IMR-90 (cell line): ENCODE data around the gene GP5. TPM values are rescaled to one million over a fixed set of nuclear protein-coding genes. Genes with fewer than 3 reads are reported as not detected.

Experiments
- ATAC-seq: fragments of 200-7000 bp; cut with Tn5 transposase; 2 replicates; pipeline ENCODE4 v1.9.1; 2020; ENCODE audit warnings: low read depth, mild to moderate bottlenecking, moderate library complexity
- BruUV-seq: library from RNA; stranded (reverse); fragments of 400-500 nt; replicated peaks from 2 replicates; lab custom pipeline; 2021; lab: Mats Ljungman, UMichigan
- CTCF ChIA-PET: fragments of 300-600 bp; formaldehyde crosslinking; extraction: SDS; loops from one replicate; lab custom pipeline; 2021; ENCODE audit warnings: antibody characterized with exemption; lab: Yijun Ruan, JAX
- POLR2A ChIA-PET: fragments of 300-600 bp; sonication (Branson Sonifier 250); formaldehyde crosslinking; loops from one replicate; lab custom pipeline; 2022; ENCODE audit warnings: antibody characterized with exemption; ENCODE audit not compliant: unreplicated experiment; lab: Charles Lee
- DNase-seq: peaks from one replicate; pipeline ENCODE4 v3.0.0; 2013
- H2AFZ ChIP-seq: replicated peaks from 2 replicates; pipeline ENCODE3; 2013; ENCODE audit warnings: low read length, mild to moderate bottlenecking; ENCODE audit not compliant: poor library complexity
- H2AK5ac ChIP-seq: 2 replicates; pipeline ENCODE4 v1.6.1; 2013; ENCODE audit warnings: low read depth, low read length, inconsistent platforms
- H2AK9ac ChIP-seq: replicated peaks from 2 replicates; pipeline ENCODE3; 2013; ENCODE audit warnings: mild to moderate bottlenecking, low read depth, low read length, moderate library complexity; ENCODE audit not compliant: poor library complexity
- H2BK120ac ChIP-seq: 2 replicates; pipeline ENCODE4 v1.6.1; 2013; ENCODE audit warnings: low read depth, low read length, inconsistent platforms
- H2BK15ac ChIP-seq: 3 replicates; pipeline ENCODE4 v1.6.1; 2013; ENCODE audit warnings: low read depth, low read length, inconsistent platforms
- H2BK20ac ChIP-seq: 2 replicates; pipeline ENCODE4 v1.6.1; 2013; ENCODE audit warnings: low read depth, mild to moderate bottlenecking, inconsistent platforms, low read length, moderate library complexity
- H2BK5ac ChIP-seq: 2 replicates; pipeline ENCODE4 v1.6.1; 2013; ENCODE audit warnings: mild to moderate bottlenecking, low read depth, low read length, inconsistent platforms; ENCODE audit not compliant: poor library complexity, severe bottlenecking
- H3K14ac ChIP-seq: replicated peaks from 2 replicates; pipeline ENCODE4 v1.6.1; 2013; ENCODE audit warnings: low read depth, low read length, inconsistent platforms
- H3K18ac ChIP-seq: 2 replicates; pipeline ENCODE4 v1.6.1; 2013; ENCODE audit warnings: low read depth, low read length, control low read depth
- H3K23ac ChIP-seq: 2 replicates; pipeline ENCODE4 v1.6.1; 2013; ENCODE audit warnings: low read depth, low read length, inconsistent platforms
- H3K27ac ChIP-seq: 2 replicates; pipeline ENCODE4 v1.5.1; 2013; ENCODE audit warnings: mild to moderate bottlenecking, control low read depth, low read length; ENCODE audit not compliant: insufficient read depth
- H3K27me3 ChIP-seq: 2 replicates; pipeline ENCODE4 v1.6.1; 2013; ENCODE audit warnings: low read length; ENCODE audit not compliant: control insufficient read depth, insufficient read depth
- H3K36me3 ChIP-seq: 2 replicates; pipeline ENCODE4 v1.6.1; 2013; ENCODE audit warnings: low read length, mixed read lengths; ENCODE audit not compliant: control insufficient read depth, insufficient read depth
- H3K4ac ChIP-seq: 2 replicates; pipeline ENCODE4 v1.6.1; 2013; ENCODE audit warnings: low read depth, low read length, inconsistent platforms
- H3K4me1 ChIP-seq: 2 replicates; pipeline ENCODE4 v1.6.1; 2013; ENCODE audit warnings: low read length, mixed read lengths; ENCODE audit not compliant: control insufficient read depth, insufficient read depth
- H3K4me2 ChIP-seq: 2 replicates; pipeline ENCODE4 v1.6.1; 2013; ENCODE audit warnings: low read depth, mild to moderate bottlenecking, control low read depth, low read length, moderate library complexity
- H3K4me3 ChIP-seq: 2 replicates; pipeline ENCODE4 v1.5.1; 2013; ENCODE audit warnings: low read depth, mild to moderate bottlenecking, control low read depth, low read length, moderate library complexity; ENCODE audit not compliant: insufficient read depth
- H3K56ac ChIP-seq: 2 replicates; pipeline ENCODE4 v1.6.1; 2013; ENCODE audit warnings: low read length, inconsistent platforms; ENCODE audit not compliant: insufficient read depth; ENCODE audit errors: extremely low read depth
- H3K79me1 ChIP-seq, 2 experiments: 2 replicates each; pipeline ENCODE4 v1.6.1; 2013; ENCODE audit warnings: low read length in 2 of 2, inconsistent platforms in 1 of 2, low read depth in 1 of 2
- H3K9ac ChIP-seq: 2 replicates; pipeline ENCODE4 v1.6.1; 2013; ENCODE audit warnings: low read depth, low read length, control low read depth
- H3K9me1 ChIP-seq: 2 replicates; pipeline ENCODE4 v1.6.1; 2013; ENCODE audit warnings: low read length, inconsistent platforms; ENCODE audit not compliant: insufficient read depth
- H3K9me3 ChIP-seq: 2 replicates; pipeline ENCODE4 v1.6.1; 2013; ENCODE audit warnings: low read length; ENCODE audit not compliant: control insufficient read depth, insufficient read depth
- H4K20me1 ChIP-seq: 2 replicates; pipeline ENCODE4 v1.6.1; 2013; ENCODE audit warnings: low read length, inconsistent platforms; ENCODE audit not compliant: insufficient read depth
- H4K5ac ChIP-seq: 2 replicates; pipeline ENCODE4 v1.6.1; 2013; ENCODE audit warnings: mild to moderate bottlenecking, low read depth, low read length, control low read depth
- H4K8ac ChIP-seq, 2 experiments: 2 replicates each; pipeline ENCODE4 v1.6.1; 2013; ENCODE audit warnings: low read depth in 2 of 2, low read length in 2 of 2, control low read depth in 1 of 2, inconsistent platforms in 1 of 2
- H4K91ac ChIP-seq: 2 replicates; pipeline ENCODE4 v1.6.1; 2013; ENCODE audit warnings: low read depth, low read length, inconsistent platforms; ENCODE audit not compliant: insufficient read depth
- BHLHE40 ChIP-seq: fragments of 150-350 bp; IDR thresholded peaks from 2 replicates; pipeline ENCODE4 v1.6.1; 2016; ENCODE audit warnings: mild to moderate bottlenecking, low read depth, low read length
- CEBPB ChIP-seq: IDR thresholded peaks from 2 replicates; pipeline ENCODE4 v1.6.1; 2012; ENCODE audit warnings: low read depth, low read length, improper control_type of control experiment
- CHD1 ChIP-seq: IDR thresholded peaks from 2 replicates; pipeline ENCODE4 v1.6.1; 2012; ENCODE audit warnings: low read depth, low read length, improper control_type of control experiment
- CTCF ChIP-seq: conservative IDR thresholded peaks from 2 replicates; pipeline ENCODE4 v1.5.1; 2012; ENCODE audit warnings: mild to moderate bottlenecking, low read depth, low read length, improper control_type of control experiment
- ELK1 ChIP-seq: fragments of 150-350 bp; IDR thresholded peaks from 2 replicates; pipeline ENCODE4 v1.6.1; 2016; ENCODE audit warnings: low read depth, mild to moderate bottlenecking, low read length, moderate library complexity, borderline replicate concordance
- FOS ChIP-seq: fragments of 150-350 bp; IDR thresholded peaks from 2 replicates; pipeline ENCODE4 v1.6.1; 2016; ENCODE audit warnings: low read depth, low read length
- MAFK ChIP-seq: IDR thresholded peaks from 2 replicates; pipeline ENCODE4 v1.6.1; 2012; ENCODE audit warnings: low read depth, low read length, improper control_type of control experiment
- MAZ ChIP-seq: IDR thresholded peaks from 2 replicates; pipeline ENCODE4 v1.6.1; 2012; ENCODE audit warnings: low read depth, mild to moderate bottlenecking, low read length, improper control_type of control experiment, moderate library complexity, borderline replicate concordance
- NFE2L2 ChIP-seq: fragments of 150-350 bp; IDR thresholded peaks from 2 replicates; pipeline ENCODE4 v1.6.1; 2016; ENCODE audit warnings: low read depth, mild to moderate bottlenecking, low read length
- POLR2A ChIP-seq: IDR thresholded peaks from 2 replicates; pipeline ENCODE4 v1.6.1; 2012; ENCODE audit warnings: mild to moderate bottlenecking, low read depth, low read length
- RAD21 ChIP-seq: IDR thresholded peaks from 2 replicates; pipeline ENCODE4 v1.6.1; 2012; ENCODE audit warnings: low read length, improper control_type of control experiment
- RCOR1 ChIP-seq: IDR thresholded peaks from 2 replicates; pipeline ENCODE4 v1.6.1; 2012; ENCODE audit warnings: mild to moderate bottlenecking, low read length, improper control_type of control experiment; ENCODE audit not compliant: insufficient replicate concordance
- SMC3 ChIP-seq: fragments of 150-350 bp; IDR thresholded peaks from 2 replicates; pipeline ENCODE4 v1.6.1; 2016; ENCODE audit warnings: low read depth, mild to moderate bottlenecking, antibody characterized with exemption, low read length, moderate library complexity
- WGBS, 2 experiments: methylation state at CpG; one replicate each; pipeline versions ENCODE4 v1.1.5 to v1.1.7; 2013; ENCODE audit warnings: missing lambda C conversion rate in 2 of 2; ENCODE audit not compliant: insufficient read length in 1 of 2; ENCODE audit errors: extremely low coverage in 2 of 2; 5-methylcytosine and 5-hydroxymethylcytosine counted together
- dilution Hi-C: fragments of 300-500 bp; cut with HindIII; formaldehyde crosslinking; loops from one replicate; pipeline ENCODE4 v1.14.3; 2018; ENCODE audit warnings: low sequenced_read_pairs; ENCODE audit not compliant: unreplicated experiment
- in situ Hi-C: fragments of 300-500 bp; cut with MboI; formaldehyde crosslinking; loops from 3 replicates; pipeline ENCODE4 v1.14.3; 2019; ENCODE audit warnings: low sequenced_read_pairs, inconsistent platforms, mixed read lengths
- intact Hi-C: fragments of 100-400 bp; cut with micrococcal nuclease; formaldehyde crosslinking; loops from 2 replicates; pipeline ENCODE4 v1.10.0; 2022
- polyA plus RNA-seq, 3 experiments: library from polyadenylated mRNA; depleted of rRNA; stranded (reverse); fragments of >200 nt; gene quantifications; 2 replicates each; pipeline ENCODE4 v1.2.3, GENCODE V29; 2012; ENCODE audit warnings: low replicate concordance in 1 of 3
- total RNA-seq: library from RNA; depleted of rRNA; stranded (reverse); fragments of >200 nt; gene quantifications from 2 replicates; pipeline ENCODE4 v1.2.3, GENCODE V29; 2012
- TF ChIP-seq, protein P1 (sequence below): fragments of 150-350 bp; IDR thresholded peaks from 2 replicates; pipeline ENCODE4 v1.6.1; 2017; ENCODE audit warnings: mild to moderate bottlenecking, antibody characterized with exemption, low read length, low read depth

Gene GP5
- total and polyA plus RNA-seq, 2 of the 4 experiments (the other 2 are of a cell fraction) = under 0.01 to 0.12 TPM

- POLR2A ChIA-PET = no interaction called here
- in situ Hi-C loops = no loop called here
- TF ChIP-seq MAFK (no peak), SMC3 (no peak), NFE2L2 (no peak), MAZ (0 out of 2 replicates have a peak, but pooled peaks have one; percentile 30), CEBPB (no peak), CHD1 (no peak), BHLHE40 (no peak), POLR2A (peak; percentile 64; the same call in 1 of the 2 replicates), RCOR1 (no peak), CTCF (no peak), RAD21 (no peak), ELK1 (no peak), FOS (peak; percentile 66; the same call in 1 of the 2 replicates)
- TF ChIP-seq, protein P1, sequence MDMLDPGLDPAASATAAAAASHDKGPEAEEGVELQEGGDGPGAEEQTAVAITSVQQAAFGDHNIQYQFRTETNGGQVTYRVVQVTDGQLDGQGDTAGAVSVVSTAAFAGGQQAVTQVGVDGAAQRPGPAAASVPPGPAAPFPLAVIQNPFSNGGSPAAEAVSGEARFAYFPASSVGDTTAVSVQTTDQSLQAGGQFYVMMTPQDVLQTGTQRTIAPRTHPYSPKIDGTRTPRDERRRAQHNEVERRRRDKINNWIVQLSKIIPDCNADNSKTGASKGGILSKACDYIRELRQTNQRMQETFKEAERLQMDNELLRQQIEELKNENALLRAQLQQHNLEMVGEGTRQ = no peak
Observed at GRCh38 chr3:194369522-194370279, 29.4 kb downstream of the GP5 start, which contains the start of gene LRRC15. Gene LRRC15, minus strand, starts transcription at chr3:194369743. Its CDS starts 8,700 bp downstream, at chr3:194361043.

More at GRCh38 chr3:194369522-194370279, 29.4 kb downstream of the GP5 start, which contains the start of gene LRRC15:
- 0 out of 2 replicates have a peak, but pooled peaks cover 3% of the 10 kb centered on the region for H3K27me3 ChIP-seq
- H2BK20ac ChIP-seq = peak within 1 kb of the TSS; percentile 45
- H2BK120ac ChIP-seq = peak within 1 kb of the TSS; percentile 66
- intact Hi-C loops = no loop called here
- peaks cover 6% of the 10 kb centered on the region; the same call in 1 of the 2 replicates for H3K9me1 ChIP-seq
- H4K91ac ChIP-seq = peak within 1 kb of the TSS; percentile 53; the same call in 1 of the 2 replicates
- H3K36me3 ChIP-seq = no peaks in the 10 kb centered on the region
- peak within 1 kb of the TSS; percentile 75 for H2AFZ ChIP-seq
- H3K4me3 ChIP-seq = no peak within 1 kb of the TSS
- dilution Hi-C loops = no loop called here
- no peak within 1 kb of the TSS for H3K27ac ChIP-seq
- peaks cover 23% of the 10 kb centered on the region for H3K4me1 ChIP-seq
- H3K9me3 ChIP-seq = no peaks in the 10 kb centered on the region
- H2AK9ac ChIP-seq = peak within 1 kb of the TSS; percentile 25
- peak within 1 kb of the TSS; percentile 75 for H3K23ac ChIP-seq
- peak within 1 kb of the TSS; percentile 85; the same call in 1 of the 3 replicates for H2BK15ac ChIP-seq
- CTCF ChIA-PET = interaction anchor here (0.6 to 1.9 kb wide), 2 partner anchors 26 to 305 kb away, joined by 3 to 4 read pairs; no protein-coding TSS in a partner anchor
- no peak within 1 kb of the TSS; the same call in 1 of the 2 replicates for H3K56ac ChIP-seq
- H4K8ac ChIP-seq = peak within 1 kb of the TSS in 1 of 2 experiments; percentile 59; a peak in 1 of 4 replicates
- no peaks in the 10 kb centered on the region for H4K20me1 ChIP-seq
- peak within 1 kb of the TSS; percentile 83 for H3K4ac ChIP-seq
- H4K5ac ChIP-seq = no peak within 1 kb of the TSS
- peak; percentile 82 for ATAC-seq
- H3K14ac ChIP-seq = peak within 1 kb of the TSS; percentile 71; the same call in 1 of the 2 replicates
- no peaks in the 10 kb centered on the region for H3K79me1 ChIP-seq
- H3K18ac ChIP-seq = no peak within 1 kb of the TSS
- no peak within 1 kb of the TSS for H2BK5ac ChIP-seq
- DNase-seq = peak; percentile 71
- BruUV-seq = no TSS peak
- H2AK5ac ChIP-seq = peak within 1 kb of the TSS; percentile 56; the same call in 1 of the 2 replicates
- no peak within 1 kb of the TSS for H3K4me2 ChIP-seq
- WGBS, 2 experiments = 18% methylated on average over 11 of the region's 21 CpGs; no CpG with 5 or more reads in 1 of the 2 experiments
- no peak within 1 kb of the TSS for H3K9ac ChIP-seq
